Measurements from ENCODE around the gene OXER1.

Gene OXER1

GRCh38 chr2:42768706-42769256 lies 4.8 kb upstream of the OXER1 start:
- no peaks in the 10 kb centered on the region for H3K79me2 ChIP-seq (ENCODE audit: control insufficient read depth, low read length)
- no peak for TF ChIP-seq CTCF (IDR thresholded peaks at IDR 0.05; ENCODE audit: low read depth, low read length, poor library complexity, severe bottlenecking)
- no peak for TF ChIP-seq EZH2phosphoT487 (IDR thresholded peaks at IDR 0.05; ENCODE audit: borderline replicate concordance, low read length)
- no peaks in the 10 kb centered on the region for H3K9me3 ChIP-seq (ENCODE audit: control insufficient read depth, insufficient read depth, low read length)
- no peaks in the 10 kb centered on the region for H3K9me2 ChIP-seq (replicated peaks; ENCODE audit: control insufficient read depth, low read length)
- H3F3A ChIP-seq (ENCODE audit: control insufficient read depth, insufficient read depth), result no peaks in the 10 kb centered on the region
- no peak overlapping the region for H3K4me2 ChIP-seq (ENCODE audit: low read length)
- H3K36me3 ChIP-seq (ENCODE audit: control insufficient read depth, low read length), result no peaks in the 10 kb centered on the region
- H3K27ac ChIP-seq (ENCODE audit: low read depth, low read length), result no peak overlapping the region
- no peaks in the 10 kb centered on the region for H3K27me3 ChIP-seq (ENCODE audit: control insufficient read depth, low read length)
- no peak overlapping the region for H3K4me3 ChIP-seq (ENCODE audit: low read length)
- H3K4me1 ChIP-seq (ENCODE audit: control insufficient read depth, low read length), result peaks cover 4% of the 10 kb centered on the region; the same call in 1 of the 2 replicates
- no peaks in the 10 kb centered on the region for H4K20me1 ChIP-seq (ENCODE audit: control insufficient read depth, insufficient read depth, low read depth, low read length)

GRCh38 chr2:42767899-42768705 lies 4.2 kb upstream of the OXER1 start:
- TF ChIP-seq CTCF (IDR thresholded peaks at IDR 0.05; ENCODE audit: low read depth, low read length, poor library complexity, severe bottlenecking) (no peak), EZH2phosphoT487 (IDR thresholded peaks at IDR 0.05; ENCODE audit: borderline replicate concordance, low read length) (no peak)
- Histone ChIP-seq H3K9me2 (replicated peaks; ENCODE audit: control insufficient read depth, low read length) (no peaks in the 10 kb centered on the region), H3K4me1 (ENCODE audit: control insufficient read depth, low read length) (peaks cover 4% of the 10 kb centered on the region; the same call in 1 of the 2 replicates), H3K79me2 (ENCODE audit: control insufficient read depth, low read length) (no peaks in the 10 kb centered on the region), H3F3A (ENCODE audit: control insufficient read depth, insufficient read depth) (no peaks in the 10 kb centered on the region), H3K27me3 (ENCODE audit: control insufficient read depth, low read length) (no peaks in the 10 kb centered on the region), H3K27ac (ENCODE audit: low read depth, low read length) (no peak overlapping the region), H4K20me1 (ENCODE audit: control insufficient read depth, insufficient read depth, low read depth, low read length) (no peaks in the 10 kb centered on the region), H3K4me3 (ENCODE audit: low read length) (no peak overlapping the region), H3K4me2 (ENCODE audit: low read length) (no peak overlapping the region), H3K36me3 (ENCODE audit: control insufficient read depth, low read length) (no peaks in the 10 kb centered on the region), H3K9me3 (ENCODE audit: control insufficient read depth, insufficient read depth, low read length) (no peaks in the 10 kb centered on the region)

GRCh38 chr2:42767080-42767898 lies 3.4 kb upstream of the OXER1 start:
- no peak for TF ChIP-seq CTCF (IDR thresholded peaks at IDR 0.05; ENCODE audit: low read depth, low read length, poor library complexity, severe bottlenecking)
- no peak for TF ChIP-seq EZH2phosphoT487 (IDR thresholded peaks at IDR 0.05; ENCODE audit: borderline replicate concordance, low read length)
- Histone ChIP-seq H3K9me2 (replicated peaks; ENCODE audit: control insufficient read depth, low read length) (no peaks in the 10 kb centered on the region), H3K4me2 (ENCODE audit: low read length) (no peak overlapping the region), H3F3A (ENCODE audit: control insufficient read depth, insufficient read depth) (no peaks in the 10 kb centered on the region), H4K20me1 (ENCODE audit: control insufficient read depth, insufficient read depth, low read depth, low read length) (no peaks in the 10 kb centered on the region), H3K9me3 (ENCODE audit: control insufficient read depth, insufficient read depth, low read length) (no peaks in the 10 kb centered on the region), H3K27me3 (ENCODE audit: control insufficient read depth, low read length) (no peaks in the 10 kb centered on the region), H3K27ac (ENCODE audit: low read depth, low read length) (no peak overlapping the region), H3K4me3 (ENCODE audit: low read length) (no peak overlapping the region), H3K79me2 (ENCODE audit: control insufficient read depth, low read length) (no peaks in the 10 kb centered on the region), H3K36me3 (ENCODE audit: control insufficient read depth, low read length) (no peaks in the 10 kb centered on the region), H3K4me1 (ENCODE audit: control insufficient read depth, low read length) (peaks cover 4% of the 10 kb centered on the region; the same call in 1 of the 2 replicates)
